Neuron (in vitro differentiated cells): Measurements from ENCODE around the gene C10orf95.
A peak's percentile ranks its signal among the peaks of the same experiment; 100 is the strongest.
"Not testable (repeated sequence)": the region's sequence is repeated elsewhere in the genome, so short reads cannot be mapped to it uniquely, and the experiment has no call there.

Experiments used
- H2AFZ ChIP-seq: one replicate; pipeline ENCODE4 v1.6.1; 2013; ENCODE audit warnings: low read depth, mild to moderate bottlenecking, inconsistent platforms, low read length, moderate library complexity
- H3K27me3 ChIP-seq: one replicate; pipeline ENCODE4 v1.6.1; 2013; ENCODE audit warnings: low read length; ENCODE audit not compliant: insufficient read depth
- H3K36me3 ChIP-seq: one replicate; pipeline ENCODE4 v1.6.1; 2013; ENCODE audit warnings: low read length; ENCODE audit not compliant: insufficient read depth
- H3K4me1 ChIP-seq: one replicate; pipeline ENCODE4 v1.6.1; 2013; ENCODE audit warnings: low read length; ENCODE audit not compliant: insufficient read depth
- H3K4me3 ChIP-seq: 2 replicates; pipeline ENCODE4 v1.5.1; 2013; ENCODE audit warnings: mild to moderate bottlenecking, low read length, moderate library complexity
- H3K9me3 ChIP-seq: one replicate; pipeline ENCODE4 v1.6.1; 2013; ENCODE audit warnings: low read length

The C10orf95 gene, protein sequence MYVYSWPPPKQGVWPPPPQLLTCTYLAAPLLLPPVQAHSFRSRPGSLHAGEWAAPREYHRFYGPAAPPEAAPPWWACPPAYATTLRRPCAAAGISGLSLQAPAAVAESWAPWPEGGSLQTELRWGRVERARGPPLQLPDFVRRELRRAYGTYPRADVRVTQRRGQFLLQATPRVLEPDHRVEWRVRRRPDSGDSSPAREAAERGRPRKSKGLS

GRCh38 chr10:102451105-102451969, at the start of gene C10orf95:
C10orf95 (minus strand) TSS chr10:102451543; CDS start chr10:102451093, 450 bp downstream.
- peak within 1 kb of the TSS; percentile 29 for H2AFZ ChIP-seq
- no peaks in the 10 kb centered on the region for H3K9me3 ChIP-seq
- peaks cover 15% of the 10 kb centered on the region for H3K4me1 ChIP-seq
- no peaks in the 10 kb centered on the region for H3K27me3 ChIP-seq
- H3K4me3 ChIP-seq: peak within 1 kb of the TSS; percentile 62
- no peaks in the 10 kb centered on the region for H3K36me3 ChIP-seq

GRCh38 chr10:102500686-102501085, 49.3 kb upstream of the C10orf95 start:
- peak overlapping the region; percentile 72 for H3K4me3 ChIP-seq

DNA sequence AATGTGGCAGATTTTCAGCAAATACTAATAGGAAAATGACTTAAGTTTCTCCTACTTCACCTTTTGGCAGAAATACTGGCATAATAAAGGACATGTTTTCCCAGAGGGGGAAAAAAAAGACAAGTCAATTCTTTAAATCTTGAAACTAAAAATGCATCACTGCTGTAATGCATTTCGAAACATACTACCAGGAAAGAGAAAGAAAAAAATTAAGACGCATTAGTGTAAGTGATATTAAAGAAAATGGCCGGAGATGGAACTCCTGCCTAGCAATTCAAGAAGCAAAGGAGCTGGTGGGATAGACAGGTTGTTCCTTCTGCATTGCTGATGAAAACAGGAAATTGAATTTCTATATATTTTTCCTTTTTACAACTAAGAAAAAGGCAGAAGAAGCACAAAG, 48.0 kb upstream of the C10orf95 start:
- Histone ChIP-seq H3K27me3 (no peaks in the 10 kb centered on the region), H3K4me3 (no peak overlapping the region), H3K4me1 (peaks cover 18% of the 10 kb centered on the region), H3K9me3 (no peaks in the 10 kb centered on the region), H3K36me3 (peaks cover 8% of the 10 kb centered on the region), H2AFZ (no peak overlapping the region)

More at GRCh38 chr10:102500686-102501085, 49.3 kb upstream of the C10orf95 start:
- H3K9me3 ChIP-seq, H2AFZ ChIP-seq, H3K36me3 ChIP-seq, H3K27me3 ChIP-seq: not testable (repeated sequence)
- H3K4me1 ChIP-seq: peaks cover 29% of the 10 kb centered on the region

DNA sequence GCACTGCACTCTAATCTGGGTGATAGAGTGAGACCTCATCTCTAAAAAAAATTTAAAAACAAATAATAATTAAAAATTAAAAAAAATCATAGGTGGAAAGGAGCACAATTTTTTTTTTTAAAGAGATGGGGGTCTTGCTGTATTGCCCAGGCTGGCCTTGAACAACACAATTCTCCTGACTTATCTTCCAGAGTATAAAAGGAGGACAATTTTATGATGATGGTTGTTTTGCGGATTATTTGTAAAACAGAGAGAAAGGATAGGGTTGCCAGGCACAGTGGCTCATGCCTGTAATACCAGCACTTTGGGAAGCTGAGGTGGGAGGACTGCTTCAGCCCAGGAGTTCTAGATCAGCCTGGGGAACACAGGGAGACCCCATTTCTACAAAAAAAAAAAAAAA, 46.2 kb upstream of the C10orf95 start:
- peaks cover 19% of the 10 kb centered on the region for H3K36me3 ChIP-seq
- H3K9me3 ChIP-seq: no peaks in the 10 kb centered on the region
- H3K4me3 ChIP-seq: no peak overlapping the region
- H3K4me1 ChIP-seq: peaks cover 13% of the 10 kb centered on the region
- no peaks in the 10 kb centered on the region for H3K27me3 ChIP-seq
- H2AFZ ChIP-seq: no peak overlapping the region

- H2AFZ ChIP-seq: no peak overlapping the region
- H3K9me3 ChIP-seq: no peaks in the 10 kb centered on the region
- H3K36me3 ChIP-seq: peaks cover 35% of the 10 kb centered on the region
- no peak overlapping the region for H3K4me3 ChIP-seq
- no peaks in the 10 kb centered on the region for H3K4me1 ChIP-seq
- H3K27me3 ChIP-seq: no peaks in the 10 kb centered on the region
Observed at GRCh38 chr10:102493771-102494170, 42.4 kb upstream of the C10orf95 start.

DNA sequence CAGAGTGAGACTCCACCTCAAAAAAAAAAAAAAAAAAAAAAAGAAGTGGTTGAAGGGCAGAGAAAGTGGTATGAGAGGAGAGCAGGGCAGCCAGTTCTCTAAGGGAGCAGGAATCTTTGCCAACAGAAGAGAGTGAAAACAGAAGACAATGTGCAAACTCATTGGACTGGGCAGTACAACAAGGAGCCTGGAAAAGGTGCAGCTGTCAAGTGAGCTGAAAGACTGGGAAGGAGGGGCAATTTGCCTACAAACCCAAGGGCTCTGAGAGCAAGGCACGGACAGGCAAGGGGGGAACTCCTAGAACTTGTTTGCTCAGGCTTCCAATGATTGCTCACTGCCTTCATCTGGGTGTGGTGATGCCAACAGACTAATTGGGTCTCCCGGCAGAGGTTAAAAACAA, 41.6 kb upstream of the C10orf95 start:
- H3K9me3 ChIP-seq: no peaks in the 10 kb centered on the region
- H2AFZ ChIP-seq: no peak overlapping the region
- peaks cover 43% of the 10 kb centered on the region for H3K36me3 ChIP-seq
- H3K27me3 ChIP-seq: no peaks in the 10 kb centered on the region
- H3K4me1 ChIP-seq: no peaks in the 10 kb centered on the region
- H3K4me3 ChIP-seq: no peak overlapping the region

DNA sequence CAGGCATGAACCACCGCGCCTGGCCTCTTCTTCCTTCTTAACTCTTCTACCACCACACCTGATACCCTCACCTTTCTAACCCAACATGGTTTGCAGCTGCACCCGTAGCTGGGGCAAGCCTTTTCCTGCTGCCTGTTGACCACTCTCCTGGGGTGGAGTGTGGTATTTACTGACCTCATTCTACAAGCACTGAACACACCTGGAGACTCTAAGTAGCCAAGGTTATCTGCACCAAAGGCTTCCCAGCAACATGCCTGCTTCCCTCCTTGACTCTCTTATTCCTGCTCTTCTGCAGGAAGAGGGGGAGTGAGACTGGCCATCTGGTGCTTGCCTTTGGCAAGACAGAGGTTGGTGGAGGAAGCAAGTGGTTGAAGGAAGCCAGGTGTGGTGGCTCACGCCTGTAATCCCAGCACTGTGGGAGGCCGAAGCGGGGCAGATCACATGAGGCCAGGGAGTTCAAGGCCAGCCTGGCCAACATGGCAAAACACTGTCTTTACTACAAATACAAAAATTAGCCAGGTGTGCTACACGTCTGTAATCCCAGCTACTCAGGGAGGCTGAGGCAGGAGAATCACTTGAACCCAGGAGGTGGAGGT, 41.1 kb upstream of the C10orf95 start:
- Histone ChIP-seq H3K4me1 (no peaks in the 10 kb centered on the region), H3K27me3 (no peaks in the 10 kb centered on the region), H2AFZ (no peak overlapping the region), H3K4me3 (no peak overlapping the region), H3K9me3 (no peaks in the 10 kb centered on the region), H3K36me3 (peaks cover 46% of the 10 kb centered on the region)

- Histone ChIP-seq H3K27me3 (no peaks in the 10 kb centered on the region), H3K4me1 (no peaks in the 10 kb centered on the region), H3K4me3 (no peak overlapping the region), H3K36me3 (peaks cover 54% of the 10 kb centered on the region), H2AFZ (no peak overlapping the region), H3K9me3 (no peaks in the 10 kb centered on the region)
Observed at GRCh38 chr10:102491136-102491535, 39.8 kb upstream of the C10orf95 start.

GRCh38 chr10:102485093-102485784, 33.9 kb upstream of the C10orf95 start:
- H3K9me3 ChIP-seq: no peaks in the 10 kb centered on the region
- H3K4me3 ChIP-seq: no peak overlapping the region
- H3K27me3 ChIP-seq: no peaks in the 10 kb centered on the region
- no peaks in the 10 kb centered on the region for H3K4me1 ChIP-seq
- peaks cover 84% of the 10 kb centered on the region for H3K36me3 ChIP-seq
- H2AFZ ChIP-seq: no peak overlapping the region

DNA sequence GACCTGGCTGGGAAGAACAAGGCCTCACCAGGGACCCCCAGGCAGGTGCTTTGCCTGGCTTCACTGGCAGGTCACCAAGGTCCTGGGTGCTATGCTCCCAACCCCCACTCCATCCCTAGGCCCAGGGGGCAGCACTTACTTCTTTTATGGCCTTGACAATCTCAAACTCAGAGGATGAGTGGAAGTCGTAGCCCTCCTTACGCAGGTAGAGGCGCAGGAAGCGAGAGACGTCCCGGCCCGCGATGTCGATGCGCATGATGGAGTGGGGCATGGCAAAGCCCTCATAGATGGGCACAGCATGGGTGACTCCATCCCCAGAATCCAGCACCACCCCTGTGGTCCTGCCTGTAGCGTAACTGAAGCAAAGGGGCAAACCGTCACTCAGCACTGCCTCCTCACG, 32.7 kb upstream of the C10orf95 start:
- Histone ChIP-seq H3K27me3 (no peaks in the 10 kb centered on the region), H3K9me3 (no peaks in the 10 kb centered on the region), H3K4me3 (no peak overlapping the region), H3K4me1 (no peaks in the 10 kb centered on the region), H3K36me3 (peaks cover 80% of the 10 kb centered on the region), H2AFZ (no peak overlapping the region)

DNA sequence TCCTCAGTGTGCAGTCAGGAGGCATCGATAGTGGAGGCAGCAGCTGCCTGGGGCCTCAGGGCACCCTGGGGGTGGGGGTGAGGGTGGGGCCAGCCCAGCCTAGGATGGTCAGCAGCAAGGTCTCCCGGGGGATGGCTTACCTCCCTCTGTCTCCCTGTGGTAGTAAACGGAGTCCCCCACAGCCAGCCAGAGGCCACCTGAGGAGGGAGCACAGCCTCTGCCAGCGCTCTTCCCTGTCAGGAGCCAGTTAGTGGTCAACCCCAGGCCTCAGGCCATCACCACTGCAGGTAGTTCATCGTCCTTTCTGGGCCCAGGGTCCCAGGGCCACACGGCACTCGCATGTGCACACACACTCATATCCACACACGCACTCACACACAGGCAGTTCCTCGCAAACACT, 29.1 kb upstream of the C10orf95 start:
- H3K4me3 ChIP-seq: no peak overlapping the region
- H3K9me3 ChIP-seq: no peaks in the 10 kb centered on the region
- H3K27me3 ChIP-seq: no peaks in the 10 kb centered on the region
- H3K4me1 ChIP-seq: no peaks in the 10 kb centered on the region
- H2AFZ ChIP-seq: no peak overlapping the region
- peaks cover 55% of the 10 kb centered on the region for H3K36me3 ChIP-seq

- H3K27me3 ChIP-seq: no peaks in the 10 kb centered on the region
- H3K4me1 ChIP-seq: no peaks in the 10 kb centered on the region
- H2AFZ ChIP-seq: no peak overlapping the region
- H3K36me3 ChIP-seq: peaks cover 49% of the 10 kb centered on the region
- no peaks in the 10 kb centered on the region for H3K9me3 ChIP-seq
- H3K4me3 ChIP-seq: no peak overlapping the region
Observed at GRCh38 chr10:102479651-102480050, 28.3 kb upstream of the C10orf95 start.
